Esophagus (tissue), 2 donors: ENCODE measurements around the gene TCF7L1. TPM values are rescaled to one million over a fixed set of nuclear protein-coding genes. Genes with fewer than 3 reads are reported as not detected.
"Not testable (repeated sequence)": the region's sequence is repeated elsewhere in the genome, so short reads cannot be mapped to it uniquely, and the experiment has no call there.

ENCODE experiments used
- H3K27ac ChIP-seq, 2 donors: one replicate each; pipeline ENCODE4 v1.5.1; 2013; ENCODE audit warnings: low read depth in 2 of 2, mild to moderate bottlenecking in 2 of 2, inconsistent platforms in 1 of 2, low read length in 1 of 2, moderate library complexity in 1 of 2
- H3K27me3 ChIP-seq, 2 donors: one replicate each; pipeline ENCODE4 v1.6.1; 2013; ENCODE audit warnings: low read length in 2 of 2, control low read depth in 1 of 2, mild to moderate bottlenecking in 1 of 2; ENCODE audit not compliant: insufficient read depth in 2 of 2, control insufficient read depth in 1 of 2
- H3K36me3 ChIP-seq, 2 donors: one replicate each; pipeline ENCODE4 v1.6.1; 2013; ENCODE audit warnings: low read length in 1 of 2; ENCODE audit not compliant: control insufficient read depth in 2 of 2, insufficient read depth in 2 of 2
- H3K4me1 ChIP-seq, 2 donors: one replicate each; pipeline ENCODE4 v1.6.1; 2013; ENCODE audit warnings: low read length in 1 of 2; ENCODE audit not compliant: control insufficient read depth in 2 of 2, insufficient read depth in 2 of 2
- H3K4me3 ChIP-seq, 2 donors: one replicate each; pipeline ENCODE4 v1.5.1; 2013; ENCODE audit warnings: low read length in 2 of 2, mild to moderate bottlenecking in 2 of 2, low read depth in 1 of 2, moderate library complexity in 1 of 2
- H3K9me3 ChIP-seq, 2 donors: one replicate each; pipeline ENCODE4 v1.6.1; 2013; ENCODE audit warnings: mild to moderate bottlenecking in 2 of 2, low read depth in 1 of 2, low read length in 1 of 2, moderate library complexity in 1 of 2; ENCODE audit not compliant: control insufficient read depth in 2 of 2, insufficient read depth in 1 of 2
- WGBS, 2 donors: extraction: QIAGEN DNeasy Blood & Tissue Kit; methylation state at CpG; one replicate each; pipeline ENCODE4 v1.1.7; 2013; 5-methylcytosine and 5-hydroxymethylcytosine counted together
- polyA plus RNA-seq, 2 donors: library from polyadenylated mRNA; stranded (reverse); fragments of 200-250 nt; gene quantifications; one replicate each; pipeline ENCODE4 v1.2.3, GENCODE V29; 2013
- donor health status: healthy with polysubstance abuse.
- donor health status: Bipolar disorder and iron deficiency.

The TCF7L1 gene
- polyA plus RNA-seq, 2 donors: 3.5 to 4.0 TPM

DNA sequence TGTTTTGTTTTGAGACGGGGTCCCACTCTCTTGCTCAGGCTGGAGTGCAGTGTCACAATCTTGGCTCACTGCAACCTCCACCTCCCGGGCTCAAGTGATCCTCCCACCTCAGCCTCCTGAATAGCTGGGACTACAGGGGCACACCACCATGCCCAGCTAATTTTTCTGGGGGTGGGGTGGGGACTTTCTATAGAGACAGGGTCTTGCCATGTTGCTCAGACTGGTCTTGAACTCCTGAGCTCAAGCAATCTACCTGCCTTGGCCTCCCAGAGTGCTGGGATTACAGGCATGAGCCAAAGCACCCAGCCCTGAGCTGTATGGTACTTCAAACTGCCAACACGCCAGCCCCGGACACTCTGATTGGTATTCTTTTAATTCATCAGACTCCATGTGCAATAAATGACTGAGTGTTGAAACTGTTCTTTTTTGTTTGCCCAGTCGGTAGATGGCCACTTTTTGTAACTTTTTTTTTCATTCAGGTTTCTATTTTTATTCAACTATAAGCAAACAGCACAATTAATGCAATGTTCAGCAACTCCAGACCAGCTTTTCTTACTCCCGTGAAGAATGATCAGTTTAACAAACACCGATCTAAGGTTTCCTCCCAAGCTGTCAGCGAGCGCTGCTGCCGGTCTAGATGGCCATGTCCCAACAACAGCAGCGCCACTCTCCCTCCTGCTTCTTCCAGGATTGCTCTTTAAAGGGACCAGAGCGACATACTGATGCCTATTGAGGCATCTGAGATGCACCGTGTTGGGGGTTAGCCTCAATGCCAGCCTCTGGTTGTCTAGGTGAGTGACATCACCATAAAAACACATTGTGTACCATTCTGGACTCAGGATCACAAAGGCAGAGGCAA is 207.1 kb downstream of the TCF7L1 start:
- no peak overlapping the region for H3K4me3 ChIP-seq
- H3K27me3 ChIP-seq: no peaks in the 10 kb centered on the region
- peaks cover 0 to 28% of the 10 kb centered on the region in 2 donors for H3K36me3 ChIP-seq
- H3K9me3 ChIP-seq: no peaks in the 10 kb centered on the region
- WGBS, 2 donors: 31 to 42% methylated on average over 13 of the region's 13 CpGs
- H3K27ac ChIP-seq: no peak overlapping the region
- H3K4me1 ChIP-seq: no peaks in the 10 kb centered on the region

DNA sequence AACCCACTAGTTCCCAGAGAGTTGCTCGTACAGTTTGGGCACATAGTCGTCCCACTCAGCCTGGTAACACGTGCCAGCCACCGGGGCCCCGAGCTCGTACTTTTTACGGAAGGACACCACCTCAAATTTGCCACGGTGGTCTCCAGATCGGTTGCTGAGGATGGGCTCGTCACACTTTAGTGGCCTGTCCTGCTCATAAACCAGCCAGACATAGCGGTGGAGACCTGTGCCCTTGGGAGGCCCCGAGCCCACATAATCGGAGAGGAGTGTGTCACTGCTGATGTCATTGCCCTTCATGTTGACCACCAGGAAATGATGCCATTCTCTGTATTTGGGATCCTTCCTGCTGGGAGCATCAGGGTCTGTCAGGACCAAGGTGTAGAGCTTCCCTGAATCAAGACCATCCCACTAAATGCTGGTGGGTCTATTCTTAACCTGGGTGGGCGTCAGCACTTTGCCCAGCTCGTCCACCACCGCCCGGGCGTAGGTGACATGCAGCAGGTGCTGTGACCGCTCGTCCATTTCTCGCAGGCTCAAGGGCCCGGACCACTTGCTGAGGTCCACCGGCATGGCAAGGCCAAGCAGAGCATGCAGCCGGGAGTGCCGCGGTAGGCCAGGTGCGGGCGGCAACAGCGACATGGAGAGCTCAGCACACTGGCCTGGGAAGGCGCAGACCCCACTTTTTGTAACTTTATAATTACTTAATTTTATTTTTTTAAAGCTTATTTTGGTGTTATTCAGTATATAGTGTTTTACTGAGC is 208.3 kb downstream of the TCF7L1 start:
- no peak overlapping the region for H3K4me3 ChIP-seq
- 89 to 92% methylated on average over 30 of the region's 30 CpGs for WGBS, 2 donors
- no peaks in the 10 kb centered on the region for H3K9me3 ChIP-seq
- peaks cover 7 to 37% of the 10 kb centered on the region in 2 donors for H3K36me3 ChIP-seq
- no peaks in the 10 kb centered on the region for H3K27me3 ChIP-seq
- H3K27ac ChIP-seq: no peak overlapping the region
- H3K4me1 ChIP-seq: no peaks in the 10 kb centered on the region

DNA sequence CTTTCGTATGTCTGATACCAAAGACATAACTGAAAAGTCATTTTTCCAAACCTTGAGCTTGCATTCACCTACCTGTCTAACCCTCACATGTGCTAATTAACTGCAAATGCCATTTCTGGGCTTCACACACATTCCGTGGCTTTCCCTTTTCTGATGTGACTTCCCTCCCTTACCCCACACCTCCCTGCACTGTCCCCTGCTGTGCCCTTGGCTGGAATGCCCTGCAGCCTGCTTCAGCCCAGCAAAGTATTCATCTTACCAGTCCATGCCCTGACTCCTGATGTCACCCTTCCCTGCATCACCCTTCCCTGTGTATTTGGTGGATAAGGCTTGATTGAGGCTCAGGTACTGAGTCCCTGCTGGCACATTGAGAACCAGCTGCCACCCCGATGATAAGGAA is 209.0 kb downstream of the TCF7L1 start:
- WGBS, 2 donors: 79 to 86% methylated on average over 3 of the region's 3 CpGs
- Histone ChIP-seq H3K27me3 (no peaks in the 10 kb centered on the region), H3K36me3 (peaks cover 7 to 37% of the 10 kb centered on the region in 2 donors), H3K27ac (no peak overlapping the region), H3K4me1 (no peaks in the 10 kb centered on the region), H3K9me3 (no peaks in the 10 kb centered on the region), H3K4me3 (no peak overlapping the region)

DNA sequence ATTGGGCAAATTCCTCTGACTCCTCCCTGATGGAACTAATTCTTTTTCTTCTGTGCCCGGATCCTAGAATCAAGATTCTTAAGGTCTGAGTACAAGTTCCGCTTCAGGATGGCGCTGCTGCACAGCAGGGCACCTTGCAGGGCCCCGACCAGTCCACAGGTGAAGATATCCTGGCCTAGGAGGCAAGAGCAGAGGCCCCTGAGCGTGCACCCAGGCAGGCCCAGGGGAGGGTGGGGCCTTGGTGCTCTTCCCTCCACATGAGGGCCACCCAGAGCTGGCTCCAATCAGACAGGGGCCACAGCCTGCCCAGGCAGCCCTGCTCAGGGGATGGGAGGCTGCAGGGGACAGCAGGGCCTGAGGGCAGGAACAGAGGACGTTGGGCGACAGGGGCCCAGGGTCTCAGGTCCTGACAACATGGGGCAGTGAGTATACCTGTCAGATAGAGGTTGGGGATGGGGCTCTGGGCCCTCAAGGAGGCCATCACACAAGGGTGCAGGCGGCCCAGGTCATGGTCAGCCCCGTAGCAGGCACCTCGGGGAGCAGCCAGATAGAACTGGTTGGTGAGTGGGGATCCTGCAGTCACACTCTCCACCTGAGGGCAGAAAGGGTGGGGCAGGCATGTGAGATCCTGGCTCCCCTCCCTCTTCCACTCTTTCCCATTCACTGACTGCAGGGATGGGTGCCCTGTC is 210.2 kb downstream of the TCF7L1 start:
- not testable (repeated sequence) for H3K4me3 ChIP-seq, H3K27ac ChIP-seq, H3K4me1 ChIP-seq, H3K27me3 ChIP-seq, H3K9me3 ChIP-seq
- H3K36me3 ChIP-seq: peaks cover 7 to 43% of the 10 kb centered on the region in 2 donors
- WGBS, 2 donors: 85 to 91% methylated on average over 8 to 10 of the region's 10 CpGs

DNA sequence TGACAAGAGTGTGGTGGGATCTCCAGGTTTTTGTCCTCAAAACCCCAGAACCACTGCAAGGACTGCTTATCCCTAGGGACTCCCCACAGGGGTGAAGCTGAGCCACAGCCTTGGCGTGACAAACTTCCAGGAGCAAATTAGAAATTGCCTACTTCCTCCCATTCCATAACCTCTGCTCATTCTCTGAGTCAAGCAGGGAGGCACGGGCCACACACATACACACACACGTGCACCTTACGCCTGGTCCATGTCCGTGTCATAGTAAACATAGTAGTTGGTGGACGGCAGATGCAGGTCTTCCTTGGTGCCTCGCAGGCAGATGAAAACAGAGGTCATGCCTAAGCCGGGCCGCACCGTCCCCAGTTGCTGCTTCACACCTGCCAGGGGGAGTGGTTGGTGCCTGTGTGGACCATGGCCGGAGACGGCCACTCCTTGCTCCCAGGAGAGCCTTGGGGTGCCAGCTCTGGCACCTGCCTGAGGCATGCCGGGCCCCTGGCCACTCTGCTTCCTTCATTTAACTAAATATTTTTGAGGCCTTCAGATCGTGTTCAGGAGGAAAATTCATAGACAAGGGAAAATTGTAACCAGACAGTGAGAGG is 211.3 kb downstream of the TCF7L1 start:
- H3K4me3 ChIP-seq: no peak overlapping the region
- no peak overlapping the region for H3K27ac ChIP-seq
- no peaks in the 10 kb centered on the region for H3K27me3 ChIP-seq
- 80 to 88% methylated on average over 14 of the region's 14 CpGs for WGBS, 2 donors
- no peaks in the 10 kb centered on the region for H3K9me3 ChIP-seq
- peaks cover 0 to 2% of the 10 kb centered on the region in 2 donors for H3K4me1 ChIP-seq
- peaks cover 7 to 47% of the 10 kb centered on the region in 2 donors for H3K36me3 ChIP-seq

DNA sequence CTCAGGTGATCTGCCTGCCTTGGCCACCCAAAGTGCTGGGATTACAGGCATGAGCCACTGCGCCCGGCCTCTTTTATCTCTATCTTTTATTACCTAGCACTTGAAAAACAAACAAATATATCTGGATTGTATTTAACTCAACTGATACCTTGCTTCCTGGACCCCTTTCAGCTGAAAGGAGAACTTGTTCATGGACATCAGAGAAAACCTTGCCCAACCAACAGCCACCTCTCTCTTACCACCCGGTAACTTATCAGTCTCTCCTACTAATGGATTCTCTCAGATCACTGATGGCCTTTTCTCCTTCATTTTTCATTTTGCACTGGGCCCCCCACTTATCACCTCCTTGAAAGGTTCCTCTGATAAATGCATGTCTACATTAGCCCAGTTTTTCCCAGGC is 214.4 kb downstream of the TCF7L1 start:
- Histone ChIP-seq H3K27ac (no peak overlapping the region), H3K4me3 (no peak overlapping the region), H3K9me3 (no peaks in the 10 kb centered on the region), H3K36me3 (peaks cover 7 to 55% of the 10 kb centered on the region in 2 donors), H3K27me3 (no peaks in the 10 kb centered on the region), H3K4me1 (peaks cover 2 to 4% of the 10 kb centered on the region in 2 donors)
- 72 to 83% methylated on average over 3 of the region's 3 CpGs for WGBS, 2 donors

DNA sequence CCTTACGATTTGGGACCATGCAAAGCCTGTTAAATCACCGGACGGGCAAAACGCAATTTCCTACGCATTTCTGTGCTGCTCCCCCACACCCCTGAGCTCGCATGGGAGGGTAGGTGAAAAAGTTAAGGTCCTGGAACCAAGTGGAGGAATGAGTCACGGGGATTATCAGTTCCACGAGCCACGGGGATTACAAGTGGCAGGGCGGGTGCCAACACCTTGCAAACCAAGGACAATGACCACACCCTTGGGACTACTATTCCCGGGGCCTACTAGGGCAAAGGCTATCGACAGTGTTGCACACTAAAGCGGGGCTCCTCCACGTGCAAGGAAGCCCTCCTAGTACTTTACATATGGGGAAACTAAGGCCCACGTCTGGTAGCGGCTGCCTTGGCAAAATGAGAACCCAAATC is 220.7 kb downstream of the TCF7L1 start:
- WGBS, 2 donors: 8 to 10% methylated on average over 16 of the region's 16 CpGs
- Histone ChIP-seq H3K9me3 (no peaks in the 10 kb centered on the region), H3K4me1 (peaks cover 2 to 9% of the 10 kb centered on the region in 2 donors)

DNA sequence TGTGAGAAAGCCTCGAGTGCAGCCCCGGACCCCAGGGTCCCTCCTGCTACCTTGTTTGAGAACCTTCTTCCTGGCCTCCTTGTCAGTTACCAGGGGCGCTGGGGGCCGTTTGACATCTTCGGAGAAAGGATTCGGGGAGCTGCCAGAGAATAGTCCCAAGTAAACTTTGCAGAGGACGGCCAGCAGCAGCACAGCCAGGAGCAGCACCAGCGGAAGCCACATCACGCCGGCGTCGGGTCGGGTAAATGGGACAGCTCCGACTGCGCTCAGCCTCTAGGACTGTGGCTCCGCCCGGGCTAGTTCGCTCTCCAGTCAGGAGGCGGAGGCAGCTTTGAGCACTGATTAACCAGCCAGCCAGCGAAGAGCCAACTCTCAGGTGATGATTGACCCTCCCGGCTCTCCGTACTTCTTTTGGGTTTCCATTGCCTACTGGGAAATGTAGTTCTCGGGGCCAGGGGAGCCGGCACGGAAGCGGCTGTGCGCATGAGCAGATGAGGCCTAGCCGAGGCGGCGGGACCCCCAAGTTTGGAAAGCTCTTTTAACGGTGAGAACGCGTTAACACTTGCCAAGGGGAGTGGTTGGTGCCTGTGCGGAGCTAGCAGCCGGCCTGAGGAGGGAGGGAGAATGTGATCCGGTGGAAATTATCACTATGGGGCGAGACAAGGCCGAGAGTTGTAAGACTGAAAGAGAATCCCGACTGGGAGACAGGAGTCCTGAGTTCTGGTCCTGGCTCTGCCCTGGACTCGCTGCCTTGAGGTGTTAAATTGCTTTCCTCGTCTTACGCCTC is 221.3 kb downstream of the TCF7L1 start, which contains the start of the genes ELMOD3 and RETSAT:
Gene ELMOD3 (plus strand): TSS at position 484 of the 787 bp plus-strand sequence. CDS start 2,430 bp downstream, outside the sequence.
Gene RETSAT (minus strand): TSS at position 243 of the 787 bp plus-strand sequence. CDS start 21 bp downstream, at position 222.
- Histone ChIP-seq H3K27ac (peak within 1 kb of the TSS; percentile 96 to 98), H3K4me1 (peaks cover 0 to 9% of the 10 kb centered on the region in 2 donors), H3K9me3 (no peaks in the 10 kb centered on the region), H3K36me3 (peaks cover 0 to 20% of the 10 kb centered on the region in 2 donors), H3K27me3 (no peaks in the 10 kb centered on the region), H3K4me3 (peak within 1 kb of the TSS; percentile 79 to 89)
- 0% methylated on average over 42 of the region's 42 CpGs for WGBS, 2 donors

More for the DNA sequence above, 220.7 kb downstream of the TCF7L1 start:
- no peaks in the 10 kb centered on the region for H3K27me3 ChIP-seq
- H3K36me3 ChIP-seq: peaks cover 0 to 24% of the 10 kb centered on the region in 2 donors
- peak overlapping the region; percentile 65 to 89 for H3K4me3 ChIP-seq
- H3K27ac ChIP-seq: peak overlapping the region; percentile 96 to 98
